H54 (cell line): ENCODE measurements around the gene HDX.
"Not testable (repeated sequence)": the region's sequence is repeated elsewhere in the genome, so short reads cannot be mapped to it uniquely, and the experiment has no call there.

Source experiments
- DNase-seq: peaks from one replicate; pipeline ENCODE4 v3.0.0; 2011; ENCODE audit warnings: low spot score, mixed read lengths; ENCODE audit not compliant: insufficient read length
- FAIRE-seq: peaks from 3 replicates; lab custom pipeline; 2011; peaks lifted over from hg19 to GRCh38; lab: Jason Lieb, UNC
- POLR2A ChIP-seq: IDR thresholded peaks from 2 replicates; pipeline ENCODE4 v1.6.1; 2011; ENCODE audit warnings: low read depth, mild to moderate bottlenecking, low read length

Gene HDX

DNA sequence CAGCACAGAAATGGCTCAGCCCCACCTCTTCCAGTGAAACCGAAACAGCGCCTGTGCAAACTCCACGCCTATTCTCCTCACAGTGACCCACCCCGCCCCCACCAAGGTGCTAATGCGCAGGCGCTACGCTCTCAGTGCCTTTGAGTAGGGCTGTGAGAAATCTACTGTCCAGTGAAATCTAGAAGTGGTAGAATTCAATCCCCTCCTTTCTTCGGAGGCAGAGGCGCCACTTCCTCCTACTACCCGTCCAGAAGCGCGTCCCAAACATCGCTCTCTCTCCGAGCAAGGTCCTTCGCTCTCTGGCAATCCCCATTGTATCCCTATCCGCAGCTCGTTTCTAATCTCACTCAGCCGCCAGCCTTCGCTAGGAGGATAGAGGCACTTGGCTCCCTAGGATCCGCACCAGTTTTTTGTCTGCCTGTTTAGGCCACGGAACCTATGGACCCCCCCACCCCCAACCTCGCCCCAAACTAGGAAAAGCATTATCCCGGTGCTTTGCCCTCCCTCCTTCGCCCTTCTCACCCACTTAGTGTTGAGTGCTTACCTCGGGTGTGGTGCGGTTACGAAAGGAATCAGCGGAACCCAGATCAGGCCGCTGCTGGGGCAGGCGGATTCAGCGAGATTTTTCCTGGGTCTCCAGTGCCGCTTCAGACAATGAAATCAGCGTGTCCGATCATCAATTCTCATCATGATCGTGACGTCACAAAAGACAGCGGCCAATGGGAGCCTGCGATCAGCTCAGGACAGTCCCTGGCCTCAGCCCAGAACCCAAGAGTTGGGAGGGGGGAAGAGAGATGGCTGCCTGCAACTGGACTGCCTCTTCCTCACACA is at the start of gene HDX:
HDX (minus strand) TSS at position 656 of the 831 bp plus-strand sequence. CDS start 27,056 bp downstream, outside the sequence.
- peak; percentile 22 for DNase-seq
- TF ChIP-seq POLR2A, result no peak; the same call in 1 of the 2 replicates
- peak; percentile 82 for FAIRE-seq

DNA sequence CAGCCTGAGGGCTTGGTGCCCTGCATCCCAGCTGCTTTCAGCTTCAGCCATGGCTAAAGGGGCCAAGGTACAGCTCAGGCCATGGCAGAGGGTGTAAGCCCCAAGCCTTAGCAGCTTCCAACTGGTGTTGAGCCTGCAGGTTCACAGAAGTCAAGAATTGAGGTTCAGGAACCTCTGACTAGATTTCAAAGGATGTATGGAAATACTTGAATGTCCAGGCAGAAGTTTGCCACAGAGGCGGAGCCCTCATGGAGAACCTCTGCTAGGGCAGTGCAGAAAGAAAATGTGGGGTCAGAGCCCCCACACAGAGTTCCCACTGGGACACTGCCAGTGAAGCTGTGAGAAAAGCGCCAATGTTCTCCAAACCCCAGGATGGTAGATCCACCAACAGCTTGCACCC is 39.1 kb upstream of the HDX start:
- DNase-seq, FAIRE-seq: not testable (repeated sequence)

DNA sequence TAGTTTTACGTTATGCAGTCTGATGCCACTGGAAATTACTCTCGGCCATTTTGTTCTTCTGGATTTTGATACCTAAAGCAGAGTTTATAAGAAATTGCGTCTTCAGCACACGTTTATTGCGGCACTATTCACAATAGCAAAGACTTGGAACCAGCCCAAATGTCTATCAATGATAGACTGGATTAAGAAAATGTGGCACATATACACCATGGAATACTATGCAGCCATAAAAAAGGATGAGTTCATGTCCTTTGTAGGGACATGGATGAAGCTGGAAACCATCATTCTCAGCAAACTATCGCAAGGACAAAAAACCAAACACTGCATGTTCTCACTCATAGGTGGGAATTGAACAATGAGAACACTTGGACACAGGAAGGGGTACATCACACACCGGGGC is 35.4 kb upstream of the HDX start:
- DNase-seq, FAIRE-seq: not testable (repeated sequence)

GRCh38 chrX:84488426-84488825 is 13.8 kb downstream of the HDX start:
- DNase-seq (no peak), FAIRE-seq (no peak)
- no peak for TF ChIP-seq POLR2A

- no peak for TF ChIP-seq POLR2A
- DNase-seq (no peak), FAIRE-seq (no peak)
Observed at GRCh38 chrX:84487365-84488353, 14.6 kb downstream of the HDX start.

GRCh38 chrX:84479086-84479485 is 23.2 kb downstream of the HDX start:
- DNase-seq (no peak), FAIRE-seq (no peak)
- no peak for TF ChIP-seq POLR2A

DNA sequence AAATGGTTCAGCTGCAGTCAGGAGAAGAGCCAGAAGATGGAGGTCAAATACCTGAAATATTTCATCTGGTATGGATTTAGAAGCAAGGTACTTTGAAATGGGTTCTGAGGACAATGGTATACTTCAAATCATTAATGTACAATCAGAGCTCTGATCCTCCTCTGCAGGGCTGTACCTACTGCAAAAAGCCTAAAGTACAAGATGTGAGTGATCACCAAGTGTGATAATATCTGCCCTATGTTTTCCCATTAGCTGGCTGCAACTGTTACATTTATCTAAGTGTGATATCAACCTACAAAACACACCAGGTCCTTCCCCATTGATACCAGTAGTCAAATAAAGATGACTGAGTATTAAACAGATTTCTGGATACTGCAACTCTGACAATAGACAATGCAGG is 25.1 kb downstream of the HDX start:
- FAIRE-seq (no peak), DNase-seq (no peak)
- no peak for TF ChIP-seq POLR2A

GRCh38 chrX:84475596-84475995 is 26.7 kb downstream of the HDX start:
- no peak for TF ChIP-seq POLR2A
- FAIRE-seq, result no peak
- DNase-seq, result no peak

- FAIRE-seq (no peak), DNase-seq (no peak)
- TF ChIP-seq POLR2A, result no peak
Observed at GRCh38 chrX:84475101-84475500, 27.2 kb downstream of the HDX start.

DNA sequence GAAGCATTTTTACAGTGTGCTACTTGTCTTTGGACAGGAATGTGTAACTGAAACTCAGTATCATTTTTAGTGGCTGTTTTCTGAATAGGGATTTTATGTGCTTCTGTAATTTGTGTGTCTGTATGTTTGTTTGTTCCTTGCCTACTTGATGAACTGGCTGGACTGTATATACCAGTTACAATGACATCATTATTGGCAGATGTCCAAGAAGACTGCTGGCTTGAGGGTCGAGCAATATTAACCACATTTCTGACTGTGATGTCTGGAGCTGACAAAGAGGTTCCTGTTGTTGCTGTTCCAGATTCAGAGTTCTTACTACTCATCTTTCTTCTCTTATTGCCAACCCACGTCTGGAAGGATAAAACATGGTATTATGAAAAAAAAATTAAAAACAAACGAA is 33.0 kb downstream of the HDX start:
- DNase-seq (no peak), FAIRE-seq (no peak)
- no peak for TF ChIP-seq POLR2A

DNA sequence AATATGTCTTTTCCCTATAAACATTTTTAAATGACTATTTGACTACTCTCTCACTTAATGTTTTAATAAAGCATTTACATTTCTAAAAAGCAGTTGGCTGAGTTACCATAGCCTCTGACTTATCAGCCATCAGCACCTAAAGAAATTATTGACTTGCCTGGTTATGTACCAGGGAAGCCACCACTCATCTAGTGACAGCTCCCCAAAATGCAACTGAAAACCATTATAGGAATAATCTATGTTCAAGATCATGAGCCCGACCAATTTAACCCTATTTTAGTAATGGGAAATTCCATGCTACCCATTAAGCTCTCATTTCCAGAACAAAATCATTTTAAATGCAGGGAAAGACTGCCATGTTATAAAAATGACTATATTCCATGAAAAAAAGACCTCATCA is 34.4 kb downstream of the HDX start:
- no peak for DNase-seq
- no peak for FAIRE-seq
- no peak for TF ChIP-seq POLR2A

GRCh38 chrX:84453351-84454246 is 48.7 kb downstream of the HDX start:
- DNase-seq (no peak), FAIRE-seq (no peak)
- TF ChIP-seq POLR2A, result no peak

DNA sequence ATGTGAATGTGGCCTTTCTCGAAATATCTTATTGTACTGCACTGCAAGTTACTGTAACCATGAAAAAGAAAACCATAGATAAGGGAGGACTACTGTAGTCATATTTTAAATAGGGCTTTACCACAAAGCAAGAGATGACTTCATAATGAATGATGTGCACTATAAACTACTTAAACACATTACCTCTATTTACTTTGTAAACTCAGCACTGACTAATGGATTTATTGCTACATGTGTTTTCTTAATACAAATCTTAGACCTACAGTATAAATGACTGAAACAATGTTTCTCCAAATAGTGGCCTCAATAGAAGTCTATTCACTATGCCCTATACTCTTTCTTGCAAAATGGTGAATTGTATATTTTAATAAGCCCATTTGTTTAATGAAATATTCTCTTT is 61.1 kb downstream of the HDX start:
- FAIRE-seq (no peak), DNase-seq (no peak)
- TF ChIP-seq POLR2A, result no peak

- FAIRE-seq, result no peak
Observed at GRCh38 chrX:84415140-84415539, 87.1 kb downstream of the HDX start.

More at GRCh38 chrX:84415140-84415539, 87.1 kb downstream of the HDX start:
- no peak for TF ChIP-seq POLR2A
- DNase-seq, result no peak
